B cell (primary cell): ENCODE data around the gene THOP1. TPM values are rescaled to one million over a fixed set of nuclear protein-coding genes. Genes with fewer than 3 reads are reported as not detected.

ENCODE experiments used
- ATAC-seq: fragments of 200-7000 bp; cut with Tn5 transposase; one replicate; pipeline ENCODE4 v1.10.0; 2021; ENCODE audit warnings: low read depth, mild to moderate bottlenecking, moderate number of reproducible peaks, moderate library complexity
- CTCF ChIA-PET: fragments of 350-600 bp; sonication (Branson Sonifier 250); formaldehyde crosslinking; loops from one replicate; lab custom pipeline; 2021; ENCODE audit warnings: antibody characterized with exemption, inconsistent platforms; lab: Charles Lee
- POLR2A ChIA-PET: fragments of 350-600 bp; sonication (Branson Sonifier 250); formaldehyde crosslinking; loops from one replicate; lab custom pipeline; 2021; ENCODE audit warnings: antibody characterized with exemption; lab: Charles Lee
- DNase-seq: peaks from one replicate; pipeline ENCODE4 v3.0.0; 2013
- H2AFZ ChIP-seq: 2 replicates; pipeline ENCODE4 v1.6.1; 2012; ENCODE audit warnings: mild to moderate bottlenecking, low read depth, low read length; ENCODE audit not compliant: insufficient read depth, poor library complexity, severe bottlenecking
- H3K27ac ChIP-seq, 2 donors: 1 replicate in 1 of 2; 2 replicates in 1 of 2; pipeline ENCODE4 v1.5.1; 2012 to 2013; ENCODE audit warnings: low read length in 2 of 2, mild to moderate bottlenecking in 2 of 2, moderate library complexity in 1 of 2
- H3K27me3 ChIP-seq, 4 experiments: fragments of 200-600 bp in 1 of 4; sonication (generic) in 1 of 4; replicated peaks in 1 of 4; 1 replicate in 2 of 4; 2 replicates in 2 of 4; pipeline versions ENCODE4 v1.6.1 to v1.7.0; 2013 to 2016; ENCODE audit warnings: low read length in 3 of 4, mild to moderate bottlenecking in 2 of 4, mixed read lengths in 1 of 4, moderate library complexity in 1 of 4; ENCODE audit not compliant: insufficient read depth in 4 of 4, control insufficient read depth in 3 of 4; ENCODE audit errors: control extremely low read depth in 1 of 4
- H3K36me3 ChIP-seq, 2 experiments: replicated peaks in 1 of 2; 1 replicate in 1 of 2; 2 replicates in 1 of 2; pipeline versions ENCODE4 v1.6.1 to v1.7.1; 2013; ENCODE audit warnings: low read length in 1 of 2; ENCODE audit not compliant: insufficient read depth in 2 of 2, control insufficient read depth in 1 of 2; ENCODE audit errors: control extremely low read depth in 1 of 2, extremely low read depth in 1 of 2
- H3K4me1 ChIP-seq, 2 donors: fragments of 200-600 bp in 1 of 2; sonication (generic) in 1 of 2; 1 replicate in 1 of 2; 2 replicates in 1 of 2; pipeline versions ENCODE4 v1.5.1 to v1.6.1; 2013 to 2017; ENCODE audit warnings: low read length in 2 of 2; ENCODE audit not compliant: control insufficient read depth in 2 of 2, insufficient read depth in 2 of 2
- H3K4me2 ChIP-seq: replicated peaks from 2 replicates; pipeline ENCODE3; 2012; ENCODE audit warnings: mild to moderate bottlenecking, low read depth, low read length; ENCODE audit not compliant: poor library complexity, severe bottlenecking
- H3K4me3 ChIP-seq, 5 experiments: fragments of 200-600 bp in 1 of 5; sonication (generic) in 1 of 5; 1 replicate in 3 of 5; 2 replicates in 2 of 5; pipeline versions ENCODE4 v1.5.1 to v1.7.0; 2011 to 2016; ENCODE audit warnings: low read length in 4 of 5, mild to moderate bottlenecking in 4 of 5, low read depth in 2 of 5, control low read depth in 1 of 5, moderate library complexity in 1 of 5; ENCODE audit not compliant: insufficient read depth in 1 of 5; ENCODE audit errors: control extremely low read depth in 1 of 5, extremely low read depth in 1 of 5
- H3K79me2 ChIP-seq: fragments of 200-600 bp; sonication (generic); one replicate; pipeline ENCODE4 v1.6.0; 2016; ENCODE audit warnings: low read length; ENCODE audit not compliant: control insufficient read depth, insufficient read depth
- H3K9ac ChIP-seq: fragments of 200-600 bp; sonication (generic); 2 replicates; pipeline ENCODE4 v1.6.1; 2017; ENCODE audit warnings: mild to moderate bottlenecking, low read length, moderate library complexity
- H3K9me3 ChIP-seq, 3 donors: one replicate each; pipeline versions ENCODE4 v1.6.1 to v1.7.1; 2013; ENCODE audit warnings: low read length in 2 of 3; ENCODE audit not compliant: control insufficient read depth in 2 of 3, insufficient read depth in 1 of 3; ENCODE audit errors: control extremely low read depth in 1 of 3
- H4K20me1 ChIP-seq: 2 replicates; pipeline ENCODE4 v1.6.0; 2012; ENCODE audit warnings: mild to moderate bottlenecking, low read length; ENCODE audit not compliant: insufficient read depth, control insufficient read depth, poor library complexity, severe bottlenecking
- H3K27ac Mint-ChIP-seq: one replicate; pipeline ENCODE4 v1.8.0; 2021; ENCODE audit warnings: mixed read lengths
- H3K27me3 Mint-ChIP-seq: one replicate; pipeline ENCODE4 v1.8.0; 2021; ENCODE audit warnings: mixed read lengths
- H3K4me1 Mint-ChIP-seq: one replicate; pipeline ENCODE4 v1.8.0; 2021; ENCODE audit warnings: mixed read lengths
- H3K4me3 Mint-ChIP-seq: one replicate; pipeline ENCODE4 v1.8.0; 2021; ENCODE audit warnings: mixed read lengths
- H3K9me3 Mint-ChIP-seq: one replicate; pipeline ENCODE4 v1.8.0; 2022; ENCODE audit warnings: mixed read lengths; ENCODE audit not compliant: insufficient read depth
- EZH2 ChIP-seq: IDR thresholded peaks from 2 replicates; pipeline ENCODE4 v1.6.1; 2012; ENCODE audit warnings: borderline replicate concordance, low read depth, mild to moderate bottlenecking, moderate library complexity, low read length; ENCODE audit not compliant: insufficient read depth, poor library complexity, severe bottlenecking
- WGBS: methylation state at CpG from one replicate; pipeline ENCODE4 v1.1.5; 2013; ENCODE audit warnings: missing lambda C conversion rate; ENCODE audit not compliant: insufficient coverage; 5-methylcytosine and 5-hydroxymethylcytosine counted together
- intact Hi-C: fragments of 100-400 bp; cut with micrococcal nuclease; formaldehyde crosslinking; loops from one replicate; pipeline ENCODE4 v1.10.0; 2022
- polyA plus RNA-seq: library from polyadenylated mRNA; depleted of rRNA; stranded (reverse); fragments of >200 nt; gene quantifications from 2 replicates; pipeline ENCODE4 v1.2.3, GENCODE V29; 2012
- total RNA-seq, 2 donors: library from RNA; stranded (reverse); fragments of 120-200 nt in 1 of 2; gene quantifications; 1 replicate in 1 of 2; 2 replicates in 1 of 2; pipeline versions ENCODE4 v1.2.3 to v1.2.4, GENCODE V29; 2013 to 2022
- TF ChIP-seq, protein P1 (sequence below): fragments of 200-600 bp; IDR thresholded peaks from one replicate; pipeline ENCODE4 v1.8.0; 2022; ENCODE audit warnings: antibody characterized with exemption, mild to moderate bottlenecking

The THOP1 gene
- total and polyA plus RNA-seq, 2 donors (not counting 1 experiment from before 2014, with no cell fraction given), result 54.3 to 56.4 TPM

DNA sequence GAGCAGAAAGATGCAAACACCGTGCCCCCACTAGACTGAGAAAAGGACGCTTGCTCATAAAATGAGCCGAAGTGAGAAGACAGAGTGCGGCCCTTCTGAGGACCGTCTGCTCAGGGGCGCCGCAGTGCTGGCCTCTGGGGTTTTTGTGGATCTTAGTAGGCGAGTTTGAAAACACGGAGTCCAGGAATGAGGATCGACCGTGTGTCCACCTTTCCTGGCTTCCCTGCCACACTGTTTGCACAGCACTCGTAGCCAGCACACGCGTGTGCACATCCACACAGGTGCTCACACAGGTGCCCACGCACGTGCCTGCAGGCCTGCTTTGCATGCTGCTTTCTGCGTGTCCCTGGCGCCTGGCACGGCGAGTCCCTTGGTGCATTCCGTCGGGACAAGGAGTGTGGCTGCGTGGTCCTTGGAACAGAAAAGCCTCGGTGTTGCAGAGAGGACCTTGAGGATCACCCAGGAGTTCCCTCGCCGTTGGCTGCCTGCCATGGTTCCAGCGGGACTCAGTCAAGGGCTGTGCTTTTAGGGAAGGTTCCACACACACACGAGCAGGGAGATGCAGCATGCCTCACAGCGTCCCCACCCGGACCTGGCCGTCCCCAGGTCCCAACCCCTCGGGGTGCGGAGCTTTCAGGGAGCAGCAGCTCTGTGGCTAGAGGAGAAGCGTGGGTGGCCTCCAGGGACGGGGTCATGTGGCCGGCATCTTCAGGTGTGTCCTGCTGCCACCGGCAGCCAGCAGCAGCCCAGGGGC, 24.3 kb downstream of the THOP1 start:
- H3K4me2 ChIP-seq, result no peak overlapping the region
- H3K4me3 Mint-ChIP-seq, result no peak overlapping the region
- H3K9me3 Mint-ChIP-seq, result no peaks in the 10 kb centered on the region
- no peaks in the 10 kb centered on the region for H3K79me2 ChIP-seq
- no peaks in the 10 kb centered on the region for H3K4me1 ChIP-seq
- H3K27me3 Mint-ChIP-seq, result no peaks in the 10 kb centered on the region
- H3K36me3 ChIP-seq, result peaks cover 0 to 30% of the 10 kb centered on the region in 2 experiments
- intact Hi-C loops, result no loop called here
- H3K4me1 Mint-ChIP-seq, result no peaks in the 10 kb centered on the region
- no peaks in the 10 kb centered on the region for H3K9me3 ChIP-seq
- TF ChIP-seq, protein P1, sequence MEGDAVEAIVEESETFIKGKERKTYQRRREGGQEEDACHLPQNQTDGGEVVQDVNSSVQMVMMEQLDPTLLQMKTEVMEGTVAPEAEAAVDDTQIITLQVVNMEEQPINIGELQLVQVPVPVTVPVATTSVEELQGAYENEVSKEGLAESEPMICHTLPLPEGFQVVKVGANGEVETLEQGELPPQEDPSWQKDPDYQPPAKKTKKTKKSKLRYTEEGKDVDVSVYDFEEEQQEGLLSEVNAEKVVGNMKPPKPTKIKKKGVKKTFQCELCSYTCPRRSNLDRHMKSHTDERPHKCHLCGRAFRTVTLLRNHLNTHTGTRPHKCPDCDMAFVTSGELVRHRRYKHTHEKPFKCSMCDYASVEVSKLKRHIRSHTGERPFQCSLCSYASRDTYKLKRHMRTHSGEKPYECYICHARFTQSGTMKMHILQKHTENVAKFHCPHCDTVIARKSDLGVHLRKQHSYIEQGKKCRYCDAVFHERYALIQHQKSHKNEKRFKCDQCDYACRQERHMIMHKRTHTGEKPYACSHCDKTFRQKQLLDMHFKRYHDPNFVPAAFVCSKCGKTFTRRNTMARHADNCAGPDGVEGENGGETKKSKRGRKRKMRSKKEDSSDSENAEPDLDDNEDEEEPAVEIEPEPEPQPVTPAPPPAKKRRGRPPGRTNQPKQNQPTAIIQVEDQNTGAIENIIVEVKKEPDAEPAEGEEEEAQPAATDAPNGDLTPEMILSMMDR, result no peak
- no peak for TF ChIP-seq EZH2
- ATAC-seq (no peak), DNase-seq (no peak)
- H3K9ac ChIP-seq, result no peak overlapping the region
- CTCF ChIA-PET, result no interaction called here
- WGBS, result 97% methylated on average over 37 of the region's 37 CpGs
- no peaks in the 10 kb centered on the region for H4K20me1 ChIP-seq
- no peaks in the 10 kb centered on the region for H3K27me3 ChIP-seq
- POLR2A ChIA-PET, result no interaction called here
- H3K27ac ChIP-seq, result no peak overlapping the region
- no peak overlapping the region for H3K4me3 ChIP-seq
- H3K27ac Mint-ChIP-seq, result no peak overlapping the region
- H2AFZ ChIP-seq, result no peak overlapping the region

DNA sequence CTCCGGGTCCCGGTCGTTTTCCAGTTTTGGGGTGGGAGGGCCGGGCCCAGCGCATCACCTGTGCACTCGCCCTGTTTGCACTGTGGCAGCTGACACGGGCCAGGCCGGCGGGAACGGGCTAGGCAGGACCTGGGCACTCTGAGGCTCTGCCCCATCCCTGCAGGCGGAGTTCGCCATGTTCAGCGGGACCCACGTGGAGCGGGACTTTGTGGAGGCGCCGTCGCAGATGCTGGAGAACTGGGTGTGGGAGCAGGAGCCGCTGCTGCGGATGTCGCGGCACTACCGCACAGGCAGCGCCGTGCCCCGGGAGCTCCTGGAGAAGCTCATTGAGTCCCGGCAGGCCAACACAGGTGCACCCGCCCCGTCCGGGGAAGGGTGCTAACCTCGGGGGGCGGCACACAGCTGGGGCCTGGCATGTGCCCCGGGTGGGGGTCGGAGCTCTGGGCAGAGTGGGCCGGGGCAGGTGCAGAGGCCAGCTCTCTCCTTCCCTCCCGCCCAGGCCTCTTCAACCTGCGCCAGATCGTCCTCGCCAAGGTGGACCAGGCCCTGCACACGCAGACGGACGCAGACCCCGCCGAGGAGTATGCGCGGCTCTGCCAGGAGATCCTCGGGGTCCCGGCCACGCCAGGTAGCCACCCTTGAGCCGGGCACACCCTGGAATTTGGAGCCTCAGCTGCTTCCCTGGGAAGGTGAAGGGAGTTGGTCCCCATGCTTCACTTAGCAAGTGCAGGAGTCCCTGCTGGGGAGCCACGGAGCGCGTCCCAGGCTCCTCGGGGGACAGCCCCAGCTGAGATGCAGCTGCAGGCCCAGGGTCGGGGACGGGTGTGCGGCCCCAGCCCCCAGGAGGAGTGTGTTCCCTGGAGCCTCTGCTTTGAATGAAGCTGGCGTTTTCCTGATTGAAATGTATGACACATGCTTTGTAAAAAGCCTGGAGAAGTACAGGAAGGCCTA, 25.1 kb downstream of the THOP1 start:
- Histone ChIP-seq H3K4me3 (no peak overlapping the region), H3K9ac (no peak overlapping the region), H3K27ac (no peak overlapping the region), H3K4me1 (no peaks in the 10 kb centered on the region), H3K27me3 (no peaks in the 10 kb centered on the region), H2AFZ (no peak overlapping the region), H4K20me1 (no peaks in the 10 kb centered on the region), H3K36me3 (peaks cover 0 to 24% of the 10 kb centered on the region in 2 experiments), H3K9me3 (no peaks in the 10 kb centered on the region), H3K79me2 (no peaks in the 10 kb centered on the region), H3K4me2 (no peak overlapping the region)
- intact Hi-C loops, result no loop called here
- Mint-ChIP-seq H3K4me3 (no peak overlapping the region), H3K27me3 (no peaks in the 10 kb centered on the region), H3K9me3 (no peaks in the 10 kb centered on the region), H3K4me1 (no peaks in the 10 kb centered on the region), H3K27ac (no peak overlapping the region)
- CTCF ChIA-PET, result no interaction called here
- 85% methylated on average over 57 of the region's 58 CpGs for WGBS
- ATAC-seq (no peak), DNase-seq (no peak)
- POLR2A ChIA-PET, result no interaction called here
- TF ChIP-seq, protein P1, result no peak
- TF ChIP-seq EZH2, result no peak
